IMR-90 (cell line): ENCODE data around the gene PPT2. TPM values are rescaled to one million over a fixed set of nuclear protein-coding genes. Genes with fewer than 3 reads are reported as not detected.

ENCODE experiments used
- ATAC-seq: fragments of 200-7000 bp; cut with Tn5 transposase; 2 replicates; pipeline ENCODE4 v1.9.1; 2020; ENCODE audit warnings: low read depth, mild to moderate bottlenecking, moderate library complexity
- BruUV-seq: library from RNA; stranded (reverse); fragments of 400-500 nt; replicated peaks from 2 replicates; lab custom pipeline; 2021; lab: Mats Ljungman, UMichigan
- CTCF ChIA-PET: fragments of 300-600 bp; formaldehyde crosslinking; extraction: SDS; loops from one replicate; lab custom pipeline; 2021; ENCODE audit warnings: antibody characterized with exemption; lab: Yijun Ruan, JAX
- POLR2A ChIA-PET: fragments of 300-600 bp; sonication (Branson Sonifier 250); formaldehyde crosslinking; loops from one replicate; lab custom pipeline; 2022; ENCODE audit warnings: antibody characterized with exemption; ENCODE audit not compliant: unreplicated experiment; lab: Charles Lee
- DNase-seq: peaks from one replicate; pipeline ENCODE4 v3.0.0; 2013
- H2AFZ ChIP-seq: replicated peaks from 2 replicates; pipeline ENCODE3; 2013; ENCODE audit warnings: low read length, mild to moderate bottlenecking; ENCODE audit not compliant: poor library complexity
- H2AK5ac ChIP-seq: 2 replicates; pipeline ENCODE4 v1.6.1; 2013; ENCODE audit warnings: low read depth, low read length, inconsistent platforms
- H2AK9ac ChIP-seq: replicated peaks from 2 replicates; pipeline ENCODE3; 2013; ENCODE audit warnings: mild to moderate bottlenecking, low read depth, low read length, moderate library complexity; ENCODE audit not compliant: poor library complexity
- H2BK120ac ChIP-seq: 2 replicates; pipeline ENCODE4 v1.6.1; 2013; ENCODE audit warnings: low read depth, low read length, inconsistent platforms
- H2BK15ac ChIP-seq: 3 replicates; pipeline ENCODE4 v1.6.1; 2013; ENCODE audit warnings: low read depth, low read length, inconsistent platforms
- H2BK20ac ChIP-seq: 2 replicates; pipeline ENCODE4 v1.6.1; 2013; ENCODE audit warnings: low read depth, mild to moderate bottlenecking, inconsistent platforms, low read length, moderate library complexity
- H2BK5ac ChIP-seq: 2 replicates; pipeline ENCODE4 v1.6.1; 2013; ENCODE audit warnings: mild to moderate bottlenecking, low read depth, low read length, inconsistent platforms; ENCODE audit not compliant: poor library complexity, severe bottlenecking
- H3K14ac ChIP-seq: replicated peaks from 2 replicates; pipeline ENCODE4 v1.6.1; 2013; ENCODE audit warnings: low read depth, low read length, inconsistent platforms
- H3K18ac ChIP-seq: 2 replicates; pipeline ENCODE4 v1.6.1; 2013; ENCODE audit warnings: low read depth, low read length, control low read depth
- H3K23ac ChIP-seq: 2 replicates; pipeline ENCODE4 v1.6.1; 2013; ENCODE audit warnings: low read depth, low read length, inconsistent platforms
- H3K27ac ChIP-seq: 2 replicates; pipeline ENCODE4 v1.5.1; 2013; ENCODE audit warnings: mild to moderate bottlenecking, control low read depth, low read length; ENCODE audit not compliant: insufficient read depth
- H3K27me3 ChIP-seq: 2 replicates; pipeline ENCODE4 v1.6.1; 2013; ENCODE audit warnings: low read length; ENCODE audit not compliant: control insufficient read depth, insufficient read depth
- H3K36me3 ChIP-seq: 2 replicates; pipeline ENCODE4 v1.6.1; 2013; ENCODE audit warnings: low read length, mixed read lengths; ENCODE audit not compliant: control insufficient read depth, insufficient read depth
- H3K4ac ChIP-seq: 2 replicates; pipeline ENCODE4 v1.6.1; 2013; ENCODE audit warnings: low read depth, low read length, inconsistent platforms
- H3K4me1 ChIP-seq: 2 replicates; pipeline ENCODE4 v1.6.1; 2013; ENCODE audit warnings: low read length, mixed read lengths; ENCODE audit not compliant: control insufficient read depth, insufficient read depth
- H3K4me2 ChIP-seq: 2 replicates; pipeline ENCODE4 v1.6.1; 2013; ENCODE audit warnings: low read depth, mild to moderate bottlenecking, control low read depth, low read length, moderate library complexity
- H3K4me3 ChIP-seq: 2 replicates; pipeline ENCODE4 v1.5.1; 2013; ENCODE audit warnings: low read depth, mild to moderate bottlenecking, control low read depth, low read length, moderate library complexity; ENCODE audit not compliant: insufficient read depth
- H3K56ac ChIP-seq: 2 replicates; pipeline ENCODE4 v1.6.1; 2013; ENCODE audit warnings: low read length, inconsistent platforms; ENCODE audit not compliant: insufficient read depth; ENCODE audit errors: extremely low read depth
- H3K79me1 ChIP-seq, 2 experiments: 2 replicates each; pipeline ENCODE4 v1.6.1; 2013; ENCODE audit warnings: low read length in 2 of 2, inconsistent platforms in 1 of 2, low read depth in 1 of 2
- H3K9ac ChIP-seq: 2 replicates; pipeline ENCODE4 v1.6.1; 2013; ENCODE audit warnings: low read depth, low read length, control low read depth
- H3K9me1 ChIP-seq: 2 replicates; pipeline ENCODE4 v1.6.1; 2013; ENCODE audit warnings: low read length, inconsistent platforms; ENCODE audit not compliant: insufficient read depth
- H3K9me3 ChIP-seq: 2 replicates; pipeline ENCODE4 v1.6.1; 2013; ENCODE audit warnings: low read length; ENCODE audit not compliant: control insufficient read depth, insufficient read depth
- H4K20me1 ChIP-seq: 2 replicates; pipeline ENCODE4 v1.6.1; 2013; ENCODE audit warnings: low read length, inconsistent platforms; ENCODE audit not compliant: insufficient read depth
- H4K5ac ChIP-seq: 2 replicates; pipeline ENCODE4 v1.6.1; 2013; ENCODE audit warnings: mild to moderate bottlenecking, low read depth, low read length, control low read depth
- H4K8ac ChIP-seq, 2 experiments: 2 replicates each; pipeline ENCODE4 v1.6.1; 2013; ENCODE audit warnings: low read depth in 2 of 2, low read length in 2 of 2, control low read depth in 1 of 2, inconsistent platforms in 1 of 2
- H4K91ac ChIP-seq: 2 replicates; pipeline ENCODE4 v1.6.1; 2013; ENCODE audit warnings: low read depth, low read length, inconsistent platforms; ENCODE audit not compliant: insufficient read depth
- BHLHE40 ChIP-seq: fragments of 150-350 bp; IDR thresholded peaks from 2 replicates; pipeline ENCODE4 v1.6.1; 2016; ENCODE audit warnings: mild to moderate bottlenecking, low read depth, low read length
- CEBPB ChIP-seq: IDR thresholded peaks from 2 replicates; pipeline ENCODE4 v1.6.1; 2012; ENCODE audit warnings: low read depth, low read length, improper control_type of control experiment
- CHD1 ChIP-seq: IDR thresholded peaks from 2 replicates; pipeline ENCODE4 v1.6.1; 2012; ENCODE audit warnings: low read depth, low read length, improper control_type of control experiment
- CTCF ChIP-seq: conservative IDR thresholded peaks from 2 replicates; pipeline ENCODE4 v1.5.1; 2012; ENCODE audit warnings: mild to moderate bottlenecking, low read depth, low read length, improper control_type of control experiment
- ELK1 ChIP-seq: fragments of 150-350 bp; IDR thresholded peaks from 2 replicates; pipeline ENCODE4 v1.6.1; 2016; ENCODE audit warnings: low read depth, mild to moderate bottlenecking, low read length, moderate library complexity, borderline replicate concordance
- FOS ChIP-seq: fragments of 150-350 bp; IDR thresholded peaks from 2 replicates; pipeline ENCODE4 v1.6.1; 2016; ENCODE audit warnings: low read depth, low read length
- MAZ ChIP-seq: IDR thresholded peaks from 2 replicates; pipeline ENCODE4 v1.6.1; 2012; ENCODE audit warnings: low read depth, mild to moderate bottlenecking, low read length, improper control_type of control experiment, moderate library complexity, borderline replicate concordance
- MXI1 ChIP-seq: IDR thresholded peaks from 2 replicates; pipeline ENCODE4 v1.6.1; 2012; ENCODE audit warnings: low read depth, mild to moderate bottlenecking, low read length, moderate library complexity, borderline replicate concordance
- NFE2L2 ChIP-seq: fragments of 150-350 bp; IDR thresholded peaks from 2 replicates; pipeline ENCODE4 v1.6.1; 2016; ENCODE audit warnings: low read depth, mild to moderate bottlenecking, low read length
- RAD21 ChIP-seq: IDR thresholded peaks from 2 replicates; pipeline ENCODE4 v1.6.1; 2012; ENCODE audit warnings: low read length, improper control_type of control experiment
- RCOR1 ChIP-seq: IDR thresholded peaks from 2 replicates; pipeline ENCODE4 v1.6.1; 2012; ENCODE audit warnings: mild to moderate bottlenecking, low read length, improper control_type of control experiment; ENCODE audit not compliant: insufficient replicate concordance
- RFX5 ChIP-seq: IDR thresholded peaks from 2 replicates; pipeline ENCODE4 v1.8.0; 2012; ENCODE audit warnings: low read depth, mild to moderate bottlenecking, low read length, moderate library complexity
- SMC3 ChIP-seq: fragments of 150-350 bp; IDR thresholded peaks from 2 replicates; pipeline ENCODE4 v1.6.1; 2016; ENCODE audit warnings: low read depth, mild to moderate bottlenecking, antibody characterized with exemption, low read length, moderate library complexity
- USF2 ChIP-seq: fragments of 150-350 bp; IDR thresholded peaks from 2 replicates; pipeline ENCODE4 v1.6.1; 2017; ENCODE audit warnings: mild to moderate bottlenecking, antibody characterized with exemption, low read length, low read depth
- WGBS, 2 experiments: methylation state at CpG; one replicate each; pipeline versions ENCODE4 v1.1.5 to v1.1.7; 2013; ENCODE audit warnings: missing lambda C conversion rate in 2 of 2; ENCODE audit not compliant: insufficient read length in 1 of 2; ENCODE audit errors: extremely low coverage in 2 of 2; 5-methylcytosine and 5-hydroxymethylcytosine counted together
- dilution Hi-C: fragments of 300-500 bp; cut with HindIII; formaldehyde crosslinking; loops from one replicate; pipeline ENCODE4 v1.14.3; 2018; ENCODE audit warnings: low sequenced_read_pairs; ENCODE audit not compliant: unreplicated experiment
- in situ Hi-C: fragments of 300-500 bp; cut with MboI; formaldehyde crosslinking; loops from 3 replicates; pipeline ENCODE4 v1.14.3; 2019; ENCODE audit warnings: low sequenced_read_pairs, inconsistent platforms, mixed read lengths
- intact Hi-C: fragments of 100-400 bp; cut with micrococcal nuclease; formaldehyde crosslinking; loops from 2 replicates; pipeline ENCODE4 v1.10.0; 2022
- polyA plus RNA-seq, 3 experiments: library from polyadenylated mRNA; depleted of rRNA; stranded (reverse); fragments of >200 nt; gene quantifications; 2 replicates each; pipeline ENCODE4 v1.2.3, GENCODE V29; 2012; ENCODE audit warnings: low replicate concordance in 1 of 3
- total RNA-seq: library from RNA; depleted of rRNA; stranded (reverse); fragments of >200 nt; gene quantifications from 2 replicates; pipeline ENCODE4 v1.2.3, GENCODE V29; 2012

The PPT2 gene
- total and polyA plus RNA-seq, 2 of the 4 experiments (the other 2 are of a cell fraction) = 3.2 to 16.2 TPM

- Histone ChIP-seq H3K4me3 (no peak within 1 kb of the TSS), H2AFZ (no peak within 1 kb of the TSS), H3K36me3 (peaks cover 3% of the 10 kb centered on the region; the same call in 1 of the 2 replicates), H4K5ac (no peak within 1 kb of the TSS; the same call in 1 of the 2 replicates), H2AK9ac (peak within 1 kb of the TSS; percentile 56), H3K56ac (no peak within 1 kb of the TSS), H2AK5ac (peak within 1 kb of the TSS; percentile 40; the same call in 1 of the 2 replicates), H3K4ac (no peak within 1 kb of the TSS; the same call in 1 of the 2 replicates), H3K14ac (no peak within 1 kb of the TSS), H2BK20ac (no peak within 1 kb of the TSS), H3K4me1 (peaks cover 34% of the 10 kb centered on the region), H2BK15ac (no peak within 1 kb of the TSS), H3K4me2 (peak within 1 kb of the TSS; percentile 25; the same call in 1 of the 2 replicates), H2BK120ac (peak within 1 kb of the TSS; percentile 38; the same call in 1 of the 2 replicates), H3K27me3 (peaks cover 27% of the 10 kb centered on the region), H3K9ac (no peak within 1 kb of the TSS), H4K8ac (no peak within 1 kb of the TSS), H4K20me1 (peaks cover 4% of the 10 kb centered on the region; the same call in 1 of the 2 replicates), H3K9me1 (peaks cover 12% of the 10 kb centered on the region), H3K27ac (peak within 1 kb of the TSS; percentile 83; the same call in 1 of the 2 replicates), H4K91ac (no peak within 1 kb of the TSS), H3K23ac (peak within 1 kb of the TSS; percentile 34; the same call in 1 of the 2 replicates), H3K79me1 (peaks cover 0 to 9% of the 10 kb centered on the region in 2 experiments; a peak in 1 of 4 replicates), H2BK5ac (no peak within 1 kb of the TSS), H3K18ac (peak within 1 kb of the TSS; percentile 28; the same call in 1 of the 2 replicates), H3K9me3 (no peaks in the 10 kb centered on the region)
- ATAC-seq (no peak), DNase-seq (no peak)
- in situ Hi-C loops = no loop called here
- intact Hi-C loops = no loop called here
- 20% methylated on average over 1 of the region's 12 CpGs; no CpG with 5 or more reads in 1 of the 2 experiments for WGBS, 2 experiments
- dilution Hi-C loops = no loop called here
- CTCF ChIA-PET = interaction anchor here (1.3 kb wide), 1 partner anchor 45 kb away, joined by 3 read pairs; no protein-coding TSS in a partner anchor
- POLR2A ChIA-PET = no interaction called here
- no TSS peak for BruUV-seq
- TF ChIP-seq MXI1 (no peak), RCOR1 (no peak), RFX5 (no peak), BHLHE40 (no peak), CHD1 (no peak), CEBPB (no peak), USF2 (no peak), MAZ (no peak), CTCF (no peak), SMC3 (no peak), ELK1 (no peak), FOS (no peak), RAD21 (no peak), NFE2L2 (no peak)
These were observed 44.7 kb upstream of the PPT2 start, which contains the start of gene TNXB for GRCh38 chr6:32109114-32109764. TSS of gene TNXB (minus strand) at chr6:32109338. CDS start at chr6:32098198, 11,140 bp downstream.
